ENCODE data around the gene DNAH7. TPM values are rescaled to one million over a fixed set of nuclear protein-coding genes. Genes with fewer than 3 reads are reported as not detected.

The DNAH7 gene
- total RNA-seq, 2 donors from 2014 or later = 3.4 to 10.1 TPM

- 94% methylated on average over 1 of the region's 1 CpG for WGBS
- Histone ChIP-seq H3K4me1 (replicated peaks) (no peaks in the 10 kb centered on the region), H3K27ac (no peak overlapping the region), H3K4me3 (no peak overlapping the region), H3K27me3 (replicated peaks; ENCODE audit: insufficient read depth) (no peaks in the 10 kb centered on the region), H3K9me3 (no peaks in the 10 kb centered on the region), H3K36me3 (no peaks in the 10 kb centered on the region)
- DNase-seq (ENCODE audit: low spot score) = no peak
- TF ChIP-seq POLR2A (IDR thresholded peaks at IDR 0.05) (no peak), CTCF (IDR thresholded peaks at IDR 0.05) (no peak), POLR2AphosphoS5 (IDR thresholded peaks at IDR 0.05) (no peak)
- intact Hi-C loops (cut with DNase I) = no loop called here
Measured at GRCh38 chr2:195805283-195805976, 263.2 kb downstream of the DNAH7 start.

GRCh38 chr2:195795879-195796278 is 272.8 kb downstream of the DNAH7 start:
- Histone ChIP-seq H3K4me3 (no peak overlapping the region), H3K4me1 (replicated peaks) (no peaks in the 10 kb centered on the region), H3K36me3 (no peaks in the 10 kb centered on the region), H3K27me3 (replicated peaks; ENCODE audit: insufficient read depth) (no peaks in the 10 kb centered on the region), H3K27ac (no peak overlapping the region), H3K9me3 (no peaks in the 10 kb centered on the region)
- 61% methylated on average over 1 of the region's 1 CpG for WGBS
- intact Hi-C loops (cut with DNase I) = no loop called here
- DNase-seq (ENCODE audit: low spot score) = peak; percentile 32
- TF ChIP-seq POLR2AphosphoS5 (IDR thresholded peaks at IDR 0.05) (no peak), POLR2A (IDR thresholded peaks at IDR 0.05) (no peak)

- intact Hi-C loops (cut with DNase I) = no loop called here
- WGBS = 81% methylated on average over 2 of the region's 2 CpGs
Measured at GRCh38 chr2:195793881-195794280, 274.8 kb downstream of the DNAH7 start.

GRCh38 chr2:195782156-195782555 is 286.5 kb downstream of the DNAH7 start:
- H3K27ac ChIP-seq = no peak overlapping the region
- no peaks in the 10 kb centered on the region for H3K27me3 ChIP-seq (replicated peaks; ENCODE audit: insufficient read depth)
- no peaks in the 10 kb centered on the region for H3K4me1 ChIP-seq (replicated peaks)
- TF ChIP-seq POLR2A (IDR thresholded peaks at IDR 0.05) (no peak), POLR2AphosphoS5 (IDR thresholded peaks at IDR 0.05) (no peak)
- no peak overlapping the region for H3K4me3 ChIP-seq
- 92% methylated on average over 2 of the region's 2 CpGs for WGBS
- H3K36me3 ChIP-seq = no peaks in the 10 kb centered on the region
- no peaks in the 10 kb centered on the region for H3K9me3 ChIP-seq
- DNase-seq (ENCODE audit: low spot score) = no peak
- intact Hi-C loops (cut with DNase I) = no loop called here

More at GRCh38 chr2:195793881-195794280, 274.8 kb downstream of the DNAH7 start:
- no peak for TF ChIP-seq CTCF (IDR thresholded peaks at IDR 0.05)
- TF ChIP-seq POLR2A (IDR thresholded peaks at IDR 0.05) = no peak
- no peak for TF ChIP-seq POLR2AphosphoS5 (IDR thresholded peaks at IDR 0.05)
- DNase-seq (ENCODE audit: low spot score) = no peak
- Histone ChIP-seq H3K9me3 (no peaks in the 10 kb centered on the region), H3K4me1 (replicated peaks) (no peaks in the 10 kb centered on the region), H3K27ac (no peak overlapping the region), H3K36me3 (no peaks in the 10 kb centered on the region), H3K27me3 (replicated peaks; ENCODE audit: insufficient read depth) (no peaks in the 10 kb centered on the region), H3K4me3 (no peak overlapping the region)

- TF ChIP-seq CTCF (IDR thresholded peaks at IDR 0.05) = no peak
- no peak for TF ChIP-seq POLR2AphosphoS5 (IDR thresholded peaks at IDR 0.05)
- no peak for TF ChIP-seq POLR2A (IDR thresholded peaks at IDR 0.05)
- Histone ChIP-seq H3K36me3 (no peaks in the 10 kb centered on the region), H3K4me1 (replicated peaks) (no peaks in the 10 kb centered on the region), H3K9me3 (no peaks in the 10 kb centered on the region), H3K27me3 (replicated peaks; ENCODE audit: insufficient read depth) (no peaks in the 10 kb centered on the region), H3K27ac (no peak overlapping the region), H3K4me3 (no peak overlapping the region)
- intact Hi-C loops (cut with DNase I) = no loop called here
- no peak for DNase-seq (ENCODE audit: low spot score)
- WGBS = 85% methylated on average over 2 of the region's 2 CpGs
Measured at GRCh38 chr2:195779491-195779890, 289.1 kb downstream of the DNAH7 start.

GRCh38 chr2:195769975-195770374 is 298.7 kb downstream of the DNAH7 start:
- H3K4me3 ChIP-seq = no peak overlapping the region
- no peak for TF ChIP-seq POLR2AphosphoS5 (IDR thresholded peaks at IDR 0.05)
- TF ChIP-seq POLR2A (IDR thresholded peaks at IDR 0.05) = no peak
- no peak for TF ChIP-seq CTCF (IDR thresholded peaks at IDR 0.05)

More at GRCh38 chr2:195769975-195770374, 298.7 kb downstream of the DNAH7 start:
- DNase-seq (ENCODE audit: low spot score) = no peak
- Histone ChIP-seq H3K36me3 (no peaks in the 10 kb centered on the region), H3K27me3 (replicated peaks; ENCODE audit: insufficient read depth) (no peaks in the 10 kb centered on the region), H3K9me3 (no peaks in the 10 kb centered on the region), H3K27ac (no peak overlapping the region), H3K4me1 (replicated peaks) (no peaks in the 10 kb centered on the region)
- intact Hi-C loops (cut with DNase I) = no loop called here
